RWPE1 (cell line): ENCODE data around the gene APRT.

Experiments used
- CTCF ChIA-PET: fragments of 350-600 bp; sonication (Branson Sonifier 250); formaldehyde crosslinking; extraction: SDS; loops from one replicate; lab custom pipeline; 2021; lab: Yijun Ruan, JAX
- POLR2A ChIA-PET: fragments of 400-600 bp; formaldehyde crosslinking; extraction: SDS; loops from one replicate; lab custom pipeline; 2020; ENCODE audit warnings: antibody characterized with exemption; ENCODE audit not compliant: low non-redundant PET; lab: Yijun Ruan, JAX
- DNase-seq: peaks from one replicate; pipeline ENCODE4 v3.0.0; 2012; ENCODE audit warnings: low spot score
- H3K27ac ChIP-seq: fragments of 450-650 bp; 2 replicates; pipeline ENCODE4 v1.5.1; 2017
- CTCF ChIP-seq: fragments of 450-650 bp; conservative IDR thresholded peaks from 2 replicates; pipeline ENCODE4 v1.5.1; 2017; ENCODE audit warnings: low read depth, mild to moderate bottlenecking

The APRT gene

GRCh38 chr16:88809676-88810165 is 2.0 kb downstream of the APRT start:
- ChIA-PET CTCF (interaction anchor here (1.1 to 2.0 kb wide), 3 partner anchors 48 to 407 kb away, joined by 4 to 10 read pairs (median 4); no protein-coding TSS in a partner anchor), POLR2A (interaction anchor here (0.6 kb wide), 1 partner anchor 432 kb away, joined by 4 read pairs; no protein-coding TSS in a partner anchor)
- no peak for DNase-seq
- TF ChIP-seq CTCF = no peak
- H3K27ac ChIP-seq = peak overlapping the region; percentile 98

- no peak for TF ChIP-seq CTCF
- peak; percentile 24 for DNase-seq
- CTCF ChIA-PET = interaction anchor here (1.1 to 2.0 kb wide), 2 partner anchors 72 to 407 kb away, joined by 4 to 10 read pairs; no protein-coding TSS in a partner anchor
- peak overlapping the region; percentile 98 for H3K27ac ChIP-seq
- POLR2A ChIA-PET = no interaction called here
Observed at GRCh38 chr16:88809068-88809675, 2.6 kb downstream of the APRT start.

- ChIA-PET POLR2A (no interaction called here), CTCF (no interaction called here)
- TF ChIP-seq CTCF = no peak
- H3K27ac ChIP-seq = peak overlapping the region; percentile 98
- no peak for DNase-seq
Observed at GRCh38 chr16:88807626-88808453, 3.9 kb downstream of the APRT start.

GRCh38 chr16:88807142-88807625 is 4.5 kb downstream of the APRT start:
- POLR2A ChIA-PET = no interaction called here
- CTCF ChIA-PET = no interaction called here

GRCh38 chr16:88806491-88807111 is 5.1 kb downstream of the APRT start:
- ChIA-PET CTCF (no interaction called here), POLR2A (no interaction called here)
- peak overlapping the region; percentile 98 for H3K27ac ChIP-seq
- DNase-seq = no peak
- no peak for TF ChIP-seq CTCF

More at GRCh38 chr16:88807142-88807625, 4.5 kb downstream of the APRT start:
- DNase-seq = no peak
- no peak for TF ChIP-seq CTCF
- H3K27ac ChIP-seq = peak overlapping the region; percentile 98

- CTCF ChIA-PET = no interaction called here
- POLR2A ChIA-PET = no interaction called here
Observed at GRCh38 chr16:88805887-88806393, 5.8 kb downstream of the APRT start.

More at GRCh38 chr16:88805887-88806393, 5.8 kb downstream of the APRT start:
- no peak for DNase-seq
- no peak for TF ChIP-seq CTCF
- peak overlapping the region; percentile 98 for H3K27ac ChIP-seq
